Stimulated activated CD4-positive, alpha-beta T cell treated with anti-CD3 and anti-CD28 coated beads, Interleukin-12 subunit alpha, Interleukin-12 subunit beta, amount 100 ng/mL, for 24 hours (primary cell): ENCODE results near the gene FIGNL2.
"Not testable (repeated sequence)": the region's sequence is repeated elsewhere in the genome, so short reads cannot be mapped to it uniquely, and the experiment has no call there.

ENCODE experiments used
- DNase-seq, 2 experiments: peaks; one replicate each; pipeline ENCODE4 v3.0.0-alpha.2; 2020; ENCODE audit warnings: low read depth in 2 of 2

The FIGNL2 gene

DNA sequence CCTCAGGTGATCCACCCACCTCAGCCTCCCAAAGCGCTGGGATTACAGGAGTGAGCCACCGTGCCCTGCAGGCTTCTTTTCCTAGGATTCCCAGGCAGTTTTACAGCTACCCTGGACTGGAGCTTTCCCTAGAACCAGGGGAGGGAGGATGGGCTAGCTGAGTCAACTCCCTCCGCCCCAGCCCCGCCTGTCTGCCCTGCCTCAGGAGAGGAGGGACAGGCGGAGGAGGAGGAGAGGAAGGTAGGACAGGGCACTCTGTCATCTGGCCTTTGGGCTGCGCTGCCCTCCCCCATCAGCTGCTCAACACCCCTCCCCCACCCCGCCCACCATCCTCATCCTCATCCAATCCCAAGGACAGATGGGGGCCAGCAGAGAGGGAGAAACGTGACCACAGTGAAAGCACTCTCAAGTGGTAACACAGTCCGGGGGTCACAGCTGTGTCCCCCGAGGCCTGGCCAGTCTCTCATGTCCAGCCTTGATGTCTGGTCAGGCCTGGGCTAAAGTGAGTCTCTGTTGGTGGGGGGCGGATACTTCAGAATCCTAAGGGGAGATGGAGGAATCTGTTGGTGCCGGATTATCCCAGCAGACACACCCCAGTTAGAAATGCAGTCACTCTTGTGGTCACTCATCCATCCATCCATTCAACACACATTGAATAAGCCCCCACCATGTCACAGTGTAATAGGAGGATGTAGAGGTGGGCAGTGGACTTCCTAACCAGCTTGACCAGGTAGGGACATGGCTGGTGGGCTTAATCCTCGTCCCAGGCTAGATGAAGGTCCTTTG lies 12.3 kb downstream of the FIGNL2 start:
- no peak for DNase-seq

GRCh38 chr12:51834411-51834810 lies 14.1 kb downstream of the FIGNL2 start:
- DNase-seq, result no peak

DNA sequence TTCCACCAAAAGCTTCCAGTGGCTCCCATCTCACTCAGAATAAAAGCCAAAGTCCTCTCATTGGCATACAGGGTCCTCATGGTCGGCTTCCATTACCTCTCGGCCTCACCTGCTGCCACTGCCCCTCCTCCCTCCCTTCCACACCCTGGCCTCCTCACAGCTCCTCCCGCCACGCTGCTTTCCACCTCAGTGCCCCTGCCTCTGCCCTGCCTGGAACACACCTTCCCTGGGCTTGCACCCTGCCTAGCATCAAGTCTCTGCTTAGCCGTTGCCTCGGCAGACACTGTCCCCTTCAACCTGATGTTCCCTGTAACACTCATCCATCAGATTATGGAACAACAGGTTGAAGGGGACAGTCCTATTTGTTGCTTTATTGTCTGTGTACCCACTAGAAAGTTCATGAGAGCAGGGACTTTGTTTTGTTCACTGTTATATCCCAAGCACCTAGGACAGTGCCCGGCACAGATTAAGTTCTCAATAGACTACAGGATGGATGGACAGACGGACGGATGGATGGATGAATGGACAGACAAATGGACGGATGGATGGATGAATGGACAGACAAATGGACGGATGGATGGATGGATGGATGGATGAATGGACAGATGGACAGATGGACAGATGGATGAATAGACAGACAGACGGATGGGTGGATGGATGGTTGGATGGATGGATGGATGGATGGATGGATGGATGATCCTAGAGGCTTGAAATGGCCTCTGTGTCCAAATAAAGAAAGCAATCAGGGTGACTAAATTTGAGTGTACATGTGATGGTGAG lies 14.9 kb downstream of the FIGNL2 start:
- no peak for DNase-seq

DNA sequence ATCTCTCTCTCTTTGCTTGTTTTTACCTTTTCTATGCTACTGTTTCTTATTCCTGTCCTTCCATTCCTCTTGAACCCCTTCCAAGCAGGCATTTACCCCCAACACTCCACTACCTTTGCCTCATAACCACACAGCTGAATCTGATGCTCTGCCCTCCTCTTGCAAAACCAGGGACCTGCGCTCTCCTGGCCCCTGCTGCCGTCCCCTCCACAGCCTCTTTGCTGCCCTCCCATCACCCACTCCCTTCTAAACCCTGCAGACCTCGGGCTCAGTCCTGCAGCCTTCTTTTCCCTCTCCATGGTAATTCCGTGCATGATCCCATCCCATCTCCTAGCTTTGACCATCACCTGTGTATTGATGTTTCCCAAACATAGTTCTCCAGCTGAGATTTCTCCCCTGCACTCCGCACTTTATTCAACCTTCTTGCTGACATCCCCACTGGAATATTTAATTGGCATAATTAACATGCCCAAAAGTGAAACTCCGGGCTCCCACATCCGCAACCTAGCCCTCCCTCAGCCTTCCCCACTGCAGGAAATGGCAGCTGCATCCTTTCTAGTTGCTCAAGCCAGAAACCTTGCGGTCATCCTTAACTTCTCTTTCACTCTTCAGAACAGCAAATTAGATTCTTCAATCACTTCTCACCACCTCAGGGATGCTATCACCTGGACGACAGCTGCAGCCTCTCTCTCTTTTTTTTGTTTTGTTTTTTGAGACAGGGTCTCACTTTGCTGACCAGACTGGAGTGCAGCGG lies 16.0 kb downstream of the FIGNL2 start:
- DNase-seq, result no peak

DNA sequence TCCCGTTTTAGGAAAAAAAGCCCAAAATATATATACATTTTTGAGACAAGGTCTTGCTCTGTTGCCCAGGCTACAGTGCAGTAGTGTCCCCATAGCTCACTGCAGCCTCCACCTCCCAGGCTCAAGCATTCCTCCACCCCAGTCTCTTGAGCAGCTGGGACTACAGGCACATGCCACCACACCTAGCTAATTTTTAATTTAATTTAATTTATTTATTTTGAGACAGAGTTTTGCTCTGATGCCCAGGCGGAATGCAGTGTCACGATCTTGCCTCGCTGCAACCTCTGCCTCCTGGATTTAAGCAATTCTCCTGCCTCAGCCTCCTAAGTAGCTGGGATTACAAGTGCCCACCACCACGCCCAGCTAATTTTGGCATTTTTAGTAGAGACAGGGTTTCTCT lies 16.7 kb downstream of the FIGNL2 start:
- DNase-seq, result not testable (repeated sequence)

GRCh38 chr12:51829641-51830040 lies 18.9 kb downstream of the FIGNL2 start:
- DNase-seq, result no peak

DNA sequence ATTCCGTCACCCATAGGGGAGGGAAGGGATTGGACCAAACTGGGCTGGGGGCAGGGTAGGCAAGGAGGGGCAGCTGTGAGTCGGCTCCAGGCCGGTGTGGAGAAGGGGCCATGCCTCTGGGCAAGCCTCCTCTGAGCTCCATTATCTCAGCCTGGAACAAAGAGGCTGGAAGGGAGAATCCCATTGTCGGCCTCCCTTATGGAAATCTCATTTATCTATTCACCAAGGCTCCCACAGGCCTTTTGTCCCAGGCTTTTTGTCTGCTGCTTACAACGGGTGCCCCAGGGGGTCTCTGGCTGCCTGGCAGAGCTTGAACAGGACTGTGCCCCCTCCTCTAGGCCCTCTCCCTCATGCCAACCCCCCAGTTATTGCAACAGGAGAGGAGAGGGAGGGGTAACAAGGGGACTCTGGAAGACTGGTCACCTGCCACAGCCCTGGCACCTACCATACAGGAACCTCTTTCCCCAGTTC lies 19.5 kb downstream of the FIGNL2 start:
- no peak for DNase-seq

DNA sequence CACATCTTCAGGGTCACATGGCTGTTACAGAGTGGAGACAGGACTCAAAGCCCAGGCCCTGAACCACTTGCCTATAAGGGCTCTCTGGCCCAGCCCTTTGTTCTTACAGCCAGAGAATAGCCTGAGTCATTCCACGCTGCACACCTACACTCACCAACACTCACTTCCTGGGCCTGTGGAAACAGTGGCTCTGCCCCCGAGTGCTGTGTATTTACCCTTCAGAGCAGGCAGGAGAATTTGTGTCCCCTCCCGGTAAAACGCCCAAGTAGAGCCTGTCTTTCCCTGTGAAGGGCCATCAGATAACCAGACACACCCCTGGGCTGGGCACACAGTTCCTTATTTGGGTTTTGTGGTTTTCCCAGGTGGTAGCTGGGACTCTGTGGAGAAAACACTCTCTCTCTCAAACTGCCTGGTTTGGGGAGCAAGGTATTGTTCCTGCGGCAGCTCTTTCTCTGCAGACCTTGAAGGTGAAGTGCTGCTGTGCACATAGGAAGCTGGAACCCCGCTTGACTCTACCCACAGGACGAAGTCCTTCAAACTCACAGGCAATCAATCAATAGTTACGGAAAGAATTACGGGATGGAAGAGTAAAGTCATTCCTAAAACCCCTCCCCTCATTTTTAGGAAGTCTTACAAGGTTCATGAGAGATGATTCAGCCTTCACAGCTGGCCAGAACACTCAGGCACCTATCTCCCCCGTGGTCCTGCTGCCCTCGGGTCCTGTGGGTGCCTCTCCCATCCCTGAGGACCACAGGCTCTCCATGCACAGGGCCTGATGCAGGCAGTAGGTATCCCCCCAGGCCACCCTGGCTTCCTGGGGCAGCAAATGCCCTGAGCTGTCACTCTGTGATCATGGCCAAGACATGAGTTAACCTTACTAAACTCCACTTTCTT lies 20.3 kb downstream of the FIGNL2 start:
- peak in 1 of 2 experiments; percentile 62 for DNase-seq

DNA sequence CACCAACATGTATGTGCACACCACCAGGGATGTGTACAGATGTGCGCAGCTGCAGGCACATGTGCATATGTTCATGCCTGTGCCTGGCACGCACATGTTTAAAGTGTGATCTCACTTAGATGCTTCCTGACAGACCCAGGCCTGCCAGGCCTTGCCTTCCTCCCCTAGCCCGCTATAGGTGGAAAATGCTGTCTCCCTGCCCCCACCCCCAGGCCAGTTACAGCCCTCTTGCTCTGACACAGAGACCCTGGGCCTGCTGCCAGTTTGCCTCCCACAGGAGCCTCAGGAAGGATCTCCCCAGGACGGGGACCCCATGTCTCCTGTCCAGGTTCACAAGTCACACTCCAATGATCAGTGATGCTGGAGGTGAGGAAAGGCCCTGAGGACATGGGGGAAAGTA lies 21.6 kb downstream of the FIGNL2 start:
- no peak for DNase-seq

- no peak for DNase-seq
These were observed 23.3 kb downstream of the FIGNL2 start for GRCh38 chr12:51825216-51825615.

GRCh38 chr12:51823875-51824565 lies 24.5 kb downstream of the FIGNL2 start:
- DNase-seq, result no peak

- no peak for DNase-seq
These were observed 25.6 kb downstream of the FIGNL2 start for GRCh38 chr12:51822956-51823355.

DNA sequence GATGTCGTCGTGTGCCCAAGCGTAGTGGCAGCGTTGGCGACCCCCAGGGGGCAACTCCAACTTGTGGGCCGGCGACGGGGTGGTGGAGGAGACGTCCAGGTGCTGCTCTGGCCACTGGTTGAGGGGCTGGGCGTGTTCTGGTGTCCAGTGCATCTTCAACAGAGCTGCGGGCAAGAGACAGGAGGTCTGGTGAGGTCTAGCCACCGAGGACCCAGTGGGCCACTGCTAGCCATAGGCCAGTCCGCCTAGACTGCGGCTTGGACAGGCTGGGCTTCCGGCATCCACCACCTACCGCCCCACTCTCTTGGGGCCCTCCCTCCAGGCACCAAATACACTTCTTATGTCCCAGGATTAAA lies 26.3 kb downstream of the FIGNL2 start:
- DNase-seq, result no peak

DNA sequence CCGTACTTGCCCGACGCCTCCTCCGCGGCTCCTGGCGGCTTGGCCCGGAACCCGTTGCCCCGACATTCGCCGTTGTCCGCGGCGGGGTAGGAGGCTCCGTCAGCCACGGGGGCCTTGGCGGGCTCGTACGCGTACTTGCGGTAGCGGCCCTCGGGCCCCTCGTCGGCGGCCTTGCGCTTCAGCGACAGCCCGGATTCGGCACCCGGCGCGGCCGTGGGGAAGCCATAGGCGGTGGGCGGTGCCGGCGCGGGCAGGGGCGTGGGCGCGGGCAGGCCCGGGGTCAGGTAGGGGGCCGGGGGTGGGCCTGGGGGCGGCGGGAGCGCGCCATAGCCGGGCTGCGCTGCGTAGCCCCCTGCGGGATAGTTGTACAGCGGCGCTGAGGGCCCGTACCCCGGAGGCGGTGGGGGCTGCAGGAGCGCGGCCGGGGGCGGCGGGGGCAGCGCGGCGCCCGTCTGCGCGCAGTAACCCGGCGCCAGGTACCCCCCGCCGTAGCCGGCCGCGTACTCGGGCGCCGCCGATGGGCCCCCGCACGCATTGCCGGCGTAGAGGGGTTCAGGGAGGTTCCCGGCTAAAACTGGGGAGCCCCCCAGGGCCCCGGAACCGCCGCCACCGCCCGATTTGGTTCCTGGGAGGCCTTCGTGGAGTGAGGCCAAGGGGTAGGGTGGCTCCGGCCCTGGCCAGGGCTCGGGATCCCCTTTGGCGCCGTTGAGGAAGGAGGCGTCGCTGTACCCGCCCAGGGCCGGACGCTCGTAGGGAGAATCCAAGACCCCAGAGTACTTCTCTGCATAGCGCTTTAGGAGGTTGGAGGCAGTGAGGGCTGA lies 26.9 kb downstream of the FIGNL2 start:
- no peak for DNase-seq

DNA sequence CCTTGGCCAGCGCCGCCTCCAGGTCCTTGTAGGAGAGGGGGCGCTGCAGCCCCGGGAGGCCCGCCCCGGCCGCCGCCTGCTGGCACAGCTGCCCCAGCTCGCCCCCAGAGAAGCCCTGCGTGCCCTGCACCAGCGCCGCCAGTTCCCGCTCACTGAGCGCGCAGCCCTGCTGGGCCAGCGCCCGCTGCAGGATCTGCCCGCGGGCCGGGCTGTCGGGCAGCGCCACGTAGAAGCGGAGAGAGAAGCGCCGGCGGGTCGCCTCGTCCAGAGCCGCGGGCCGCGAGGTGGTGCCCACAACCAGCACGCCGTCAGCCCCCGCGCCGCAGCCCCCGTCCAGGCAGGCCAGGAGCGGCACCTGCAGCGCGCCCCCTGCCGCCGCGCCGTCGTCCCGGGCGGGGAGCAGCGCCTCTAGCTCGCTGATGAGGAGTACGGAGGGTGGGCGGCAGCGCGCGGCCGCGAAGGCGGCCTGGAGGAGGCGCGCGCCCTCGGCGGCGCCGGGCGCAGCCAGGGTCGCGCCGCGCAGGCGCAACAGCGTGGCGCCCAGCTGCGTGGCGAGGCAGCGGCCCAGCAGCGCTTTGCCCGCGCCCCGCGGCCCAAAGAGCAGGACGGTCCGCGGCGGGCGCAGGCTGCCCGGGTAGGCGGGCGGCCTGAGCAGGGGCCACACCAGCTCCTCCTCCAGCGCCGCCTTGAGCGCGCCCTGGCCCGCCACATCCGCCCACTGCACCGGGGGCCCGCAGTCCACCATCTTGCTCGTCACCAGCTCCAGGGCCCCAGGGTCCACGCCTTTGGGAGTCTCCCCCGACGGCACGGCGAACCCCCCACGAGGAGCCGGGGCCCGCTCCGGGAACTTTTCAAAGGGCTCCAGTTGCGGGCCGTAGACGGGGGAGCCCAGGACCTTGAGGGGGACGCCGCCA lies 27.7 kb downstream of the FIGNL2 start:
- peak; percentile 68 to 75 for DNase-seq

DNA sequence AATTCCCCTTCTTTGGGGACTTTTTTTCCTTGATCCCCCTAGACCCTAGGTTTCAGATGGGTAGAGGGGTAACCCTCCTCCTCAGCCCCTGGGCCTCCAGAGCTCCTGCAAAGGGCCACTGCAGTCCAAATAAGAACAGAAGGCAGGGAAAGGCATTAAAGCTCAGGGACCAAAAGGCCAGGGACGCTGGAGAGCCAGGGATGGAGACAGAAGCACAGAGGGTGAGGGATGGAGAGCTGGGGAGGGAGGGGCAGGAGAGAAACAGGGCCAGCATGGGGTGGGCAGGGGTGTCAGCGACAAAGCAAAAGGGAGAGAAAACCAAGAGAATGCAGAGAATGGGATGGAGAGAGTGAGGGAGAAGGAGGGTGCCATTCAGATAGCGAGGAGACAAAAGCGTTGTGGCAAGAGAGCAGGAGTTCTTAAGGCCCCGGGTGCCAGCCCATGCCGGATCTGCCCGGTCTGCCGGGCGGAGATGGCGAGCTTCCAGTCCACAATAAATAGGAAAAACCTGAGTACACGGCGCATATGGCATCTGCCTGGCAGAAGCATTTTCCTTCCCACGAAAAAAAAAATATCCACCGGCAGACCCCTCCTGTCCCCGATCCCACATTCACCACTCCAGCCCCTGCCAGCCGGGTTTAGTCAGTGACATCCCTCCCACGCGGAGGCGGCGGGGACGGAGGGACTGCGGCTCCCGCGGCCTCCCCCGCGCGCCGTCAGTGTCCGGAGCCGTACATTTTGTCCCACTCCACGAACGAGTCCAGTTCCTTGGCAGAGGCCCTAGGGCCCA lies 28.6 kb downstream of the FIGNL2 start:
- no peak for DNase-seq

GRCh38 chr12:51818566-51819300 lies 29.8 kb downstream of the FIGNL2 start:
- no peak for DNase-seq
